ENCODE results near the gene TAS2R60.
A peak's percentile ranks its signal among the peaks of the same experiment; 100 is the strongest.
"Not testable (repeated sequence)": the region's sequence is repeated elsewhere in the genome, so short reads cannot be mapped to it uniquely, and the experiment has no call there.

The TAS2R60 gene

DNA sequence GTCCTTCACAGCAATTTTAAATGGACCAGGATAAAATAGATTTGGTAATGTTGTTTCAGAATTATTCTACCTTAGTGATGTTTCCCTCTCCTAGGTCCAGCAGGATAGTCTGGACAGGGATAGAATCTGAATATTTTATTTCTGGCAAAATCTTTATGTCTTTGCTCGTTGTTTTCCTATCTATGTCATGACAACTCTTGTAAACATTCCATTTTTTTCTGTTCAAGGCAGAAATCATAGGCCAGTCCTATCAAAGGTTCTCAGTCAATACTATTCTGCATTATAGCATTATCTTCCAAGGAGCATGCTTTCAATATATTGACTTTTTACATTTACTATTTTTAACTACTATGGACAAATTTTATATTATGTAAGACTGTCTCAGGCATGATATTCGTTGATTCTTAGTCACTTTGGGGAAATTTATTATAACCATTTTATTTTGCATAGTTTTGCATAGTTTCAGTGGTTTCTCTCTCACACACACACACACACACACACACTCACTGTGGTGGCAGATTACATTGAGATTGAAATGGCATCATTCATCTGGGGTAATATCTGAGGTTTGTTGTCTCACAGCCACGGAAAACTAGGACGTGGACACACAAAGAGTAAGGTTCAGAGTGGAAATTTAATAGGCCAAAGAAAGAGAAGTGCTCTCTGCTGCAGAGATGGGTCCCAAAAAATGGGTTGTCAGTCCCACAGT lies 17.2 kb downstream of the TAS2R60 start:
- no peak overlapping the region for H3K4me3 ChIP-seq (ENCODE audit: low read depth in 1 of 2, low read length in 2 of 2)
- no peaks in the 10 kb centered on the region for H3K27me3 ChIP-seq (ENCODE audit: low read depth, low read length)
- H3K9me3 ChIP-seq (ENCODE audit: control insufficient read depth in 1 of 2, low read length in 2 of 2), result no peaks in the 10 kb centered on the region
- H3K36me3 ChIP-seq (ENCODE audit: control insufficient read depth in 1 of 2, insufficient read depth in 2 of 2, low read length in 2 of 2), result no peaks in the 10 kb centered on the region
- no peaks in the 10 kb centered on the region for H3K4me1 ChIP-seq (ENCODE audit: control insufficient read depth in 1 of 2, insufficient read depth in 2 of 2, low read length in 2 of 2)
- no peak overlapping the region for H3K27ac ChIP-seq (ENCODE audit: low read length)

DNA sequence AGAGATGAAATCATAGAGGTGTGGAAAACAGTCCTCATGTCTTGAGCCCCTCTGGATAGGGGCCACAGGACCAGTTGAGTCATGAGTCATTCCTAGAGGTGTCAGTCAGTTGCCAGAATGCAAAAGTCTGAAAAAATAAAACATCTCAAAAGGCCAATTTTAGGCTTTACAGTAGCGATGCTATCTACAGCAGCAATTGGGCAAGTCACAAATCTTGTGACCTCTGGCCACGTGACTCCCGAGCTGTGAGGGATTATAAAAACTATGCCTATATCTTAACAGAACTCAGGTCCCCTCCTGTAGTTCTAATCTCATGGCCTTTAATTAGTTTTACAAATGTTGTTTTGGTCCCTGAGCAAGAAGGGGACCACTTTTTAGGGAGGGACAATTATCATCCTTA lies 18.8 kb downstream of the TAS2R60 start:
- no peaks in the 10 kb centered on the region for H3K9me3 ChIP-seq (ENCODE audit: control insufficient read depth in 1 of 2, low read length in 2 of 2)
- H3K27ac ChIP-seq (ENCODE audit: low read length), result no peak overlapping the region
- no peak overlapping the region for H3K4me3 ChIP-seq (ENCODE audit: low read depth in 1 of 2, low read length in 2 of 2)
- H3K27me3 ChIP-seq (ENCODE audit: low read depth, low read length), result no peaks in the 10 kb centered on the region
- no peaks in the 10 kb centered on the region for H3K4me1 ChIP-seq (ENCODE audit: control insufficient read depth in 1 of 2, insufficient read depth in 2 of 2, low read length in 2 of 2)
- H3K36me3 ChIP-seq (ENCODE audit: control insufficient read depth in 1 of 2, insufficient read depth in 2 of 2, low read length in 2 of 2), result no peaks in the 10 kb centered on the region

- Histone ChIP-seq H3K9me3 (ENCODE audit: control insufficient read depth in 1 of 2, low read length in 2 of 2) (no peaks in the 10 kb centered on the region), H3K36me3 (ENCODE audit: control insufficient read depth in 1 of 2, insufficient read depth in 2 of 2, low read length in 2 of 2) (no peaks in the 10 kb centered on the region), H3K27ac (ENCODE audit: low read length) (no peak overlapping the region), H3K4me1 (ENCODE audit: control insufficient read depth in 1 of 2, insufficient read depth in 2 of 2, low read length in 2 of 2) (no peaks in the 10 kb centered on the region), H3K27me3 (ENCODE audit: low read depth, low read length) (no peaks in the 10 kb centered on the region), H3K4me3 (ENCODE audit: low read depth in 1 of 2, low read length in 2 of 2) (no peak overlapping the region)
Measured at GRCh38 chr7:143463556-143463955, 20.3 kb downstream of the TAS2R60 start.

GRCh38 chr7:143463957-143464356 lies 20.7 kb downstream of the TAS2R60 start:
- Histone ChIP-seq H3K4me1 (ENCODE audit: control insufficient read depth in 1 of 2, insufficient read depth in 2 of 2, low read length in 2 of 2) (no peaks in the 10 kb centered on the region), H3K4me3 (ENCODE audit: low read depth in 1 of 2, low read length in 2 of 2) (no peak overlapping the region), H3K27me3 (ENCODE audit: low read depth, low read length) (no peaks in the 10 kb centered on the region), H3K36me3 (ENCODE audit: control insufficient read depth in 1 of 2, insufficient read depth in 2 of 2, low read length in 2 of 2) (no peaks in the 10 kb centered on the region), H3K9me3 (ENCODE audit: control insufficient read depth in 1 of 2, low read length in 2 of 2) (no peaks in the 10 kb centered on the region), H3K27ac (ENCODE audit: low read length) (no peak overlapping the region)

DNA sequence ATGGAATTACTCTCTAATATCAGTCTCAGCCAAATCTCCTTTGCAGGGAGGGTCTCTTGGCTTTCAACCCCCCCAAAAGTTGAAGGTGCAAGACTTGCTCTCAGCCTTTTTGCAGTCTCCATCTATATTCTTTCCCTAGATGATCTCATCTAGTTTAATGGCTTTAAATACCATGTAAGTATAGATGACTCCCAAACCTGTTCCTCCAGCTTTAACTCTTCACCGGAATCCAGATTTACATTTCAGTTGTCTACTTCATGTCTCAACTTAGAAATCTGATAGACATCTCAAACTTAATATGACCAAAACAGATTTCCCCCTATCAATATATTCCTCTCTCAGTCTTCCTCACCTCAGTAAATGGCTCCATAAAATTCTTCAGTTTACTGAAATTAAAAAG lies 24.5 kb downstream of the TAS2R60 start:
- Histone ChIP-seq H3K27me3 (ENCODE audit: low read depth, low read length) (no peaks in the 10 kb centered on the region), H3K4me1 (ENCODE audit: control insufficient read depth in 1 of 2, insufficient read depth in 2 of 2, low read length in 2 of 2) (no peaks in the 10 kb centered on the region), H3K36me3 (ENCODE audit: control insufficient read depth in 1 of 2, insufficient read depth in 2 of 2, low read length in 2 of 2) (no peaks in the 10 kb centered on the region), H3K27ac (ENCODE audit: low read length) (no peak overlapping the region), H3K4me3 (ENCODE audit: low read depth in 1 of 2, low read length in 2 of 2) (no peak overlapping the region), H3K9me3 (ENCODE audit: control insufficient read depth in 1 of 2, low read length in 2 of 2) (no peaks in the 10 kb centered on the region)

DNA sequence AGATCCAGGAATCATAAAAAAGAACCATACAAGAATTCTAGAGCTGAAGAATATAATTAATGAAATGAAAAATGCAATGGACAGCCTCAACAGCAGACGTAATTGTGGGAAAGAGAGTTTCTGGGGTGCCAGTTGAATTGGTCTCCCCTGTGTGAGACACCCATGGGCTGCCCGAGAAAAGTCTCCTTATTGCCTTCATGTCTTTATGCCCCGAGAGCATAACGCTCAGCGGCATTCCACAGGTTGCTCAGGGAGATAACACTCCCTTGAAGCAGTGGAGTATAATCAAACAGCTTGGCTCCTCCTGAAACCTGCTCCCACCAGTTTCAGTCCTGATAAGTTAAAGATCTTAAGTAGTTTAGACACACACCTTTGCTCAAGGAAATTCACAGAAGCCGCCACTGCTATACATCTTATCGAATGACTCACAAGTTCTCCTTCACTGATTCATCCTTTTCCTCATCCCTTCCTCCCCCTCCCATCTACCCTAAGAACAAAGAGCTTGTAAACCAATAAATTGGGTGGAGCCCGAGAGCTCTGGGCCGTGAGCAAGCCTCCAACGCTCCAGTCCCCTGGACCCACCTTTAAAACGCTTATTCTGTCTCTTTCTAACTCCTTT lies 28.9 kb downstream of the TAS2R60 start:
- H3K4me1 ChIP-seq (ENCODE audit: control insufficient read depth in 1 of 2, insufficient read depth in 2 of 2, low read length in 2 of 2); H3K36me3 ChIP-seq (ENCODE audit: control insufficient read depth in 1 of 2, insufficient read depth in 2 of 2, low read length in 2 of 2); H3K27ac ChIP-seq (ENCODE audit: low read length); H3K27me3 ChIP-seq (ENCODE audit: low read depth, low read length); H3K9me3 ChIP-seq (ENCODE audit: control insufficient read depth in 1 of 2, low read length in 2 of 2); H3K4me3 ChIP-seq (ENCODE audit: low read depth in 1 of 2, low read length in 2 of 2): not testable (repeated sequence)

GRCh38 chr7:143477501-143478150 lies 34.4 kb downstream of the TAS2R60 start, which contains the start of gene TAS2R41:
Gene TAS2R41, plus strand, starts transcription at chr7:143477873. Its CDS starts 0 bp downstream, at chr7:143477873.
- H3K4me3 ChIP-seq (ENCODE audit: low read depth in 1 of 2, low read length in 2 of 2), result no peak within 1 kb of the TSS
- no peaks in the 10 kb centered on the region for H3K4me1 ChIP-seq (ENCODE audit: control insufficient read depth in 1 of 2, insufficient read depth in 2 of 2, low read length in 2 of 2)
- H3K9me3 ChIP-seq (ENCODE audit: control insufficient read depth in 1 of 2, low read length in 2 of 2), result no peaks in the 10 kb centered on the region
- no peaks in the 10 kb centered on the region for H3K27me3 ChIP-seq (ENCODE audit: low read depth, low read length)
- no peak within 1 kb of the TSS for H3K27ac ChIP-seq (ENCODE audit: low read length)
- no peaks in the 10 kb centered on the region for H3K36me3 ChIP-seq (ENCODE audit: control insufficient read depth in 1 of 2, insufficient read depth in 2 of 2, low read length in 2 of 2)

DNA sequence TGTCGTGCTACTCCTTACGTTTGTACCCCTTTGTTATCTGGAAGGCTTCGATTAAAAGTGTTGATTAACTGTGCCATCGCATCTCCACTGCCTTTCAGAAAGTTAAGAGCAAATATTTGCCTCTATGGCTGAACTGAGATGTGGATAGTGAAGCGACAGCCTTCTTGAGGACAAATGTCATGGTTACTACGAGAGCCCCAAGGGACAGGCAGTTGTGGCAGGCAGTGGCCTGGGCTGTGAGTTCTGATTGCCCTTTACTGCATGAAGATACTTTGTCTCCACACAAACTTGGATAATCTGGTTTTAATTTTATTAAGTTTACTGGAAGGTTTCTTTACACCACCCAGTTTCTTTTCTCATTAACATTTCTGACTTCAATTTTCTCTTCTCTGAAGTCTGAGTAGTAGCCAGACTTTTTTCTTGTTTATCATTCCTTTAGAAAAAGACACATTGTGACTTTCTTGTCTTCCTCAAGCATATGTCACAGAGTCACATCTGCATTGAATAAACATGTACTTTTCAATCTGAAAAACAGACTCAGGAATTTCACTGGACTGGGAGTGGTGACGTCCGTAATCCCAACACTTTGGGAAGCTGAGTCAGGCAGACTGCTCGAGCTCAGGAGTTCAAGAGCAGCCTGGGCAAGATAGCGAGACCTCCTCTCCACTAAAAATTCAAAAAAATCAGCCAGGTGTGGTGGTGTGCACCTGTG lies 36.0 kb downstream of the TAS2R60 start:
- Histone ChIP-seq H3K27me3 (ENCODE audit: low read depth, low read length) (no peaks in the 10 kb centered on the region), H3K27ac (ENCODE audit: low read length) (no peak overlapping the region), H3K36me3 (ENCODE audit: control insufficient read depth in 1 of 2, insufficient read depth in 2 of 2, low read length in 2 of 2) (no peaks in the 10 kb centered on the region), H3K4me3 (ENCODE audit: low read depth in 1 of 2, low read length in 2 of 2) (no peak overlapping the region), H3K4me1 (ENCODE audit: control insufficient read depth in 1 of 2, insufficient read depth in 2 of 2, low read length in 2 of 2) (peaks cover 0 to 3% of the 10 kb centered on the region in 2 donors), H3K9me3 (ENCODE audit: control insufficient read depth in 1 of 2, low read length in 2 of 2) (no peaks in the 10 kb centered on the region)

GRCh38 chr7:143480501-143480900 lies 37.2 kb downstream of the TAS2R60 start:
- H3K4me1 ChIP-seq (ENCODE audit: control insufficient read depth in 1 of 2, insufficient read depth in 2 of 2, low read length in 2 of 2), result peaks cover 0 to 5% of the 10 kb centered on the region in 2 donors
- no peaks in the 10 kb centered on the region for H3K9me3 ChIP-seq (ENCODE audit: control insufficient read depth in 1 of 2, low read length in 2 of 2)
- no peaks in the 10 kb centered on the region for H3K36me3 ChIP-seq (ENCODE audit: control insufficient read depth in 1 of 2, insufficient read depth in 2 of 2, low read length in 2 of 2)
- no peaks in the 10 kb centered on the region for H3K27me3 ChIP-seq (ENCODE audit: low read depth, low read length)
- H3K27ac ChIP-seq (ENCODE audit: low read length), result no peak overlapping the region
- no peak overlapping the region for H3K4me3 ChIP-seq (ENCODE audit: low read depth in 1 of 2, low read length in 2 of 2)

- no peaks in the 10 kb centered on the region for H3K36me3 ChIP-seq (ENCODE audit: control insufficient read depth in 1 of 2, insufficient read depth in 2 of 2, low read length in 2 of 2)
- H3K9me3 ChIP-seq (ENCODE audit: control insufficient read depth in 1 of 2, low read length in 2 of 2), result no peaks in the 10 kb centered on the region
- no peak overlapping the region for H3K4me3 ChIP-seq (ENCODE audit: low read depth in 1 of 2, low read length in 2 of 2)
- H3K27ac ChIP-seq (ENCODE audit: low read length), result no peak overlapping the region
- no peaks in the 10 kb centered on the region for H3K27me3 ChIP-seq (ENCODE audit: low read depth, low read length)
- peaks cover 0 to 5% of the 10 kb centered on the region in 2 donors for H3K4me1 ChIP-seq (ENCODE audit: control insufficient read depth in 1 of 2, insufficient read depth in 2 of 2, low read length in 2 of 2)
Measured at GRCh38 chr7:143484119-143484518, 40.9 kb downstream of the TAS2R60 start.

DNA sequence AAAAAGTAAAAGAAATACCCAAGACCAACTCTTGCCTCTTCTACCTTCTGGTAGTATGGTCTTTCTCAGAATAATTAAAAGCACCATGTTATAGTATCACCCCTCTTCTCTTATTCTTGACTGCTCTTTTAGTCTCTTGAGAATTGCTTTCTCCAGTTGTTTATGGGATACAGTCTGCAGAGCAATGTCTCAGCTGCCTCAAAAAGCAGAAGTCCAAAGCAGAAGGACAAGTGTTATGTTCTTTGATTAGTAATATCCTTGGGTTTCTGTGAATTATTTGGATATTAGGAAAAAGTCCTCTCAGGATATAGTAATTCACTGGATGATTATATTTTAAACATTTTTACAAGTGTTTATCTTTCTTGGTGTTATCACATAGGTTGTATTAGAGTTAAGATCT lies 41.8 kb downstream of the TAS2R60 start:
- Histone ChIP-seq H3K9me3 (ENCODE audit: control insufficient read depth in 1 of 2, low read length in 2 of 2) (no peaks in the 10 kb centered on the region), H3K27ac (ENCODE audit: low read length) (peak overlapping the region; percentile 42), H3K4me1 (ENCODE audit: control insufficient read depth in 1 of 2, insufficient read depth in 2 of 2, low read length in 2 of 2) (peaks cover 0 to 5% of the 10 kb centered on the region in 2 donors), H3K27me3 (ENCODE audit: low read depth, low read length) (no peaks in the 10 kb centered on the region), H3K4me3 (ENCODE audit: low read depth in 1 of 2, low read length in 2 of 2) (no peak overlapping the region), H3K36me3 (ENCODE audit: control insufficient read depth in 1 of 2, insufficient read depth in 2 of 2, low read length in 2 of 2) (no peaks in the 10 kb centered on the region)

Data from muscle layer of duodenum (tissue), 2 donors.